ENCODE data around the gene SLC35D1. TPM values are rescaled to one million over a fixed set of nuclear protein-coding genes. Genes with fewer than 3 reads are reported as not detected.

The SLC35D1 gene
- total and polyA plus RNA-seq, 2 of the 13 experiments (the other 11 are each of a cell fraction or from before 2014, with no cell fraction given) = 12.4 to 41.5 TPM

- TF ChIP-seq TFAP4 (IDR thresholded peaks at IDR 0.05; ENCODE audit: borderline replicate concordance, low read depth) (no peak), IRX3 (CRISPR knock-in tag; IDR thresholded peaks at IDR 0.05; ENCODE audit: borderline replicate concordance, low read depth) (no peak), MLX (CRISPR knock-in tag; IDR thresholded peaks at IDR 0.05) (no peak), SOX6 (IDR thresholded peaks at IDR 0.05) (no peak), SOX6 (CRISPR knock-in tag; IDR thresholded peaks at IDR 0.05) (0 out of 2 replicates have a peak, but pooled peaks have one; percentile 10), ZNF556 (CRISPR knock-in tag; IDR thresholded peaks at IDR 0.05; ENCODE audit: borderline replicate concordance) (no peak), KMT2A (CRISPR knock-in tag; IDR thresholded peaks at IDR 0.05) (peak; percentile 14), ZNF747 (CRISPR knock-in tag; IDR thresholded peaks at IDR 0.05; ENCODE audit: borderline replicate concordance) (no peak), HNF4A (CRISPR knock-in tag; IDR thresholded peaks at IDR 0.05) (peak; percentile 3; the same call in 1 of the 2 replicates), ATF1 (CRISPR knock-in tag; IDR thresholded peaks at IDR 0.05) (no peak), KLF16 (CRISPR knock-in tag; IDR thresholded peaks at IDR 0.05) (no peak), YEATS2 (CRISPR knock-in tag; IDR thresholded peaks at IDR 0.05; ENCODE audit: borderline replicate concordance) (no peak; the same call in 1 of the 2 replicates), ZNF670 (CRISPR knock-in tag; IDR thresholded peaks at IDR 0.05; ENCODE audit: borderline replicate concordance) (no peak), TEAD3 (CRISPR knock-in tag; optimal IDR thresholded peaks at IDR 0.05; ENCODE audit: borderline replicate concordance) (peak; percentile 12), MIER2 (CRISPR knock-in tag; IDR thresholded peaks at IDR 0.05) (0 out of 2 replicates have a peak, but pooled peaks have one; percentile 10), GLMP (CRISPR knock-in tag; IDR thresholded peaks at IDR 0.05; ENCODE audit: borderline replicate concordance) (no peak), GABPB1 (CRISPR knock-in tag; IDR thresholded peaks at IDR 0.05) (no peak), GATAD2A (CRISPR knock-in tag; IDR thresholded peaks at IDR 0.05) (no peak), ARNT2 (CRISPR knock-in tag; IDR thresholded peaks at IDR 0.05; ENCODE audit: low read depth) (0 out of 2 replicates have a peak, but pooled peaks have one; percentile 8), KLF6 (CRISPR knock-in tag; IDR thresholded peaks at IDR 0.05) (no peak), FLYWCH1 (CRISPR knock-in tag; IDR thresholded peaks at IDR 0.05) (no peak), HMG20A (CRISPR knock-in tag; IDR thresholded peaks at IDR 0.05; ENCODE audit: borderline replicate concordance) (no peak), FOXK1 (CRISPR knock-in tag; IDR thresholded peaks at IDR 0.05; ENCODE audit: borderline replicate concordance, low read depth) (peak; percentile 55; the same call in 1 of the 2 replicates), FOXA1 (IDR thresholded peaks at IDR 0.05) (no peak), FOXA1 (CRISPR knock-in tag; IDR thresholded peaks at IDR 0.05) (peak; percentile 82), NFE2 (CRISPR knock-in tag; IDR thresholded peaks at IDR 0.05) (no peak), TERF1 (CRISPR knock-in tag; IDR thresholded peaks at IDR 0.05) (no peak)
- TF ChIP-seq, protein P1, sequence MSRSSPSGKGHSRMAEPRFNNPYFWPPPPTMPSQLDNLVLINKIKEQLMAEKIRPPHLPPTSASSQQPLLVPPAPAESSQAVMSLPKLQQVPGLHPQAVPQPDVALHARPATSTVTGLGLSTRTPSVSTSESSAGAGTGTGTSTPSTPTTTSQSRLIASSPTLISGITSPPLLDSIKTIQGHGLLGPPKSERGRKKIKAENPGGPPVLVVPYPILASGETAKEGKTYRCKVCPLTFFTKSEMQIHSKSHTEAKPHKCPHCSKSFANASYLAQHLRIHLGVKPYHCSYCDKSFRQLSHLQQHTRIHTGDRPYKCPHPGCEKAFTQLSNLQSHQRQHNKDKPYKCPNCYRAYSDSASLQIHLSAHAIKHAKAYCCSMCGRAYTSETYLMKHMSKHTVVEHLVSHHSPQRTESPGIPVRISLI (CRISPR knock-in tag; IDR thresholded peaks at IDR 0.05; ENCODE audit: borderline replicate concordance) = no peak
Measured at GRCh38 chr1:67052741-67053534, 1.0 kb downstream of the SLC35D1 start (continued).
